HepG2 (cell line): Measurements from ENCODE around the gene ARAP3.

Source experiments
- SIX1 ChIP-seq: sonication (generic); formaldehyde crosslinking; IDR thresholded peaks from 2 replicates; pipeline ENCODE4 v1.4.0; 2020; ENCODE audit warnings: missing genetic modification reagents, borderline replicate concordance
- TF ChIP-seq, protein P1 (sequence below): sonication (generic); formaldehyde crosslinking; IDR thresholded peaks from 2 replicates; pipeline ENCODE4 v1.9.0; 2022; ENCODE audit warnings: missing genetic modification reagents, mild to moderate bottlenecking, borderline replicate concordance

DNA sequence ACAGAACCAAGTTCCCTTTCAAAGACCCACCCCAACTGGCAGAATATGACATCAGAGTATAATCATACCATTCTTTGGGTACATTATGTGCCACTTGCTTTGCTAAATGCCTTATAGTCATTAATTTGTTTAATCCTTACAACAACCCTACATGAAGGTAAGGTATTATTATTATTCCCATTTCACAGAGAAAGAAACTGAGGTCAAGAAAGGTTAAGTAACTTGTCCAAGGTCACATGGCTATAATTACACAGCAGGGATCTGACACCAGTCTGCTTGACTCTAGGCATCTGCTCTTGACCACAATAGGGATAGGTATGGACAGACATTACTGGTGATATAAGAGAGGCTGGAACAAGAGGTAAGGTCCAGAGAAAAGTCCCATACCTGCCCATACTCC is 32.1 kb downstream of the ARAP3 start:
- TF ChIP-seq SIX1 (CRISPR knock-in tag), result no peak
- TF ChIP-seq, protein P1, sequence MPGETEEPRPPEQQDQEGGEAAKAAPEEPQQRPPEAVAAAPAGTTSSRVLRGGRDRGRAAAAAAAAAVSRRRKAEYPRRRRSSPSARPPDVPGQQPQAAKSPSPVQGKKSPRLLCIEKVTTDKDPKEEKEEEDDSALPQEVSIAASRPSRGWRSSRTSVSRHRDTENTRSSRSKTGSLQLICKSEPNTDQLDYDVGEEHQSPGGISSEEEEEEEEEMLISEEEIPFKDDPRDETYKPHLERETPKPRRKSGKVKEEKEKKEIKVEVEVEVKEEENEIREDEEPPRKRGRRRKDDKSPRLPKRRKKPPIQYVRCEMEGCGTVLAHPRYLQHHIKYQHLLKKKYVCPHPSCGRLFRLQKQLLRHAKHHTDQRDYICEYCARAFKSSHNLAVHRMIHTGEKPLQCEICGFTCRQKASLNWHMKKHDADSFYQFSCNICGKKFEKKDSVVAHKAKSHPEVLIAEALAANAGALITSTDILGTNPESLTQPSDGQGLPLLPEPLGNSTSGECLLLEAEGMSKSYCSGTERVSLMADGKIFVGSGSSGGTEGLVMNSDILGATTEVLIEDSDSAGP (CRISPR knock-in tag), result no peak
